Kidney tubule cell (primary cell): ENCODE measurements around the gene DSN1.

Experiments used
- DNase-seq: peaks from one replicate; pipeline ENCODE4 v3.0.0-alpha.2; 2018; ENCODE audit warnings: low spot score

DSN1 gene

GRCh38 chr20:36754656-36755222 lies 18.8 kb downstream of the DSN1 start:
- peak; percentile 84 for DNase-seq

- DNase-seq = no peak
Measured at GRCh38 chr20:36752582-36752981, 21.0 kb downstream of the DSN1 start.

- DNase-seq = peak; percentile 94
Measured at GRCh38 chr20:36745927-36746659, 27.5 kb downstream of the DSN1 start, which contains the start of gene NDRG3. TSS of gene NDRG3 (minus strand) at chr20:36746090. CDS start at chr20:36721735, 24,355 bp downstream.

- no peak for DNase-seq
Measured at GRCh38 chr20:36745234-36745926, 28.2 kb downstream of the DSN1 start.

- DNase-seq = peak; percentile 50
Measured at GRCh38 chr20:36744764-36745191, 28.8 kb downstream of the DSN1 start.

GRCh38 chr20:36744243-36744642 lies 29.3 kb downstream of the DSN1 start:
- no peak for DNase-seq

GRCh38 chr20:36742558-36742957 lies 31.0 kb downstream of the DSN1 start:
- DNase-seq = no peak

GRCh38 chr20:36741072-36741471 lies 32.5 kb downstream of the DSN1 start:
- no peak for DNase-seq

- no peak for DNase-seq
Measured at GRCh38 chr20:36737183-36737499, 36.4 kb downstream of the DSN1 start.

GRCh38 chr20:36736451-36737182 lies 36.9 kb downstream of the DSN1 start:
- no peak for DNase-seq

- DNase-seq = no peak
Measured at GRCh38 chr20:36732456-36732855, 41.1 kb downstream of the DSN1 start.

GRCh38 chr20:36728986-36729385 lies 44.6 kb downstream of the DSN1 start:
- DNase-seq = peak; percentile 70

- no peak for DNase-seq
Measured at GRCh38 chr20:36726168-36726567, 47.4 kb downstream of the DSN1 start.

- DNase-seq = peak; percentile 47
Measured at GRCh38 chr20:36720510-36720909, 53.1 kb downstream of the DSN1 start.

- no peak for DNase-seq
Measured at GRCh38 chr20:36717657-36718056, 55.9 kb downstream of the DSN1 start.

- no peak for DNase-seq
Measured at GRCh38 chr20:36717021-36717420, 56.5 kb downstream of the DSN1 start.

- DNase-seq = no peak
Measured at GRCh38 chr20:36712775-36713174, 60.8 kb downstream of the DSN1 start.

GRCh38 chr20:36709126-36709525 lies 64.4 kb downstream of the DSN1 start:
- DNase-seq = no peak

GRCh38 chr20:36703530-36703929 lies 70.0 kb downstream of the DSN1 start:
- no peak for DNase-seq
